Measurements from ENCODE around the gene PIGR.

Gene PIGR

DNA sequence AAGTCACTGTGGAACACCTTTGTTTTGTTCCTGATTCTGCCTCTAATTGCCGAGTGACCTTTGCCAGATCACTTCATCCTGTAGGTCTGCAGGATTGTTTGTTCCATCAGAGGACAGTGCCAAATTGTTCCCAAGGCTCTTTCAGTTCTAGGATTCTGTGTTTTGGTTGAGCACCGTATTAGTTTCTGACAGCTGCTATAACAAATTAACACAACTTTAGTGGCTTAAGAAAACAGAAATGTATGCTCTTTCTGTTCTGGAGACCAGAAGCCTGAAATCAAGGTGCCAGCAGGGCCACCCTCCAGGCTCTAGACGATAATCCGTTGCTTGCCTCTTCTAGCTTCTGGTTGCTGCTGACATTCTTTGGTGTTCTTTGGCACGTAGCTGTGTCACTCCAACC lies 3.4 kb upstream of the PIGR start:
- TF ChIP-seq, protein P1, sequence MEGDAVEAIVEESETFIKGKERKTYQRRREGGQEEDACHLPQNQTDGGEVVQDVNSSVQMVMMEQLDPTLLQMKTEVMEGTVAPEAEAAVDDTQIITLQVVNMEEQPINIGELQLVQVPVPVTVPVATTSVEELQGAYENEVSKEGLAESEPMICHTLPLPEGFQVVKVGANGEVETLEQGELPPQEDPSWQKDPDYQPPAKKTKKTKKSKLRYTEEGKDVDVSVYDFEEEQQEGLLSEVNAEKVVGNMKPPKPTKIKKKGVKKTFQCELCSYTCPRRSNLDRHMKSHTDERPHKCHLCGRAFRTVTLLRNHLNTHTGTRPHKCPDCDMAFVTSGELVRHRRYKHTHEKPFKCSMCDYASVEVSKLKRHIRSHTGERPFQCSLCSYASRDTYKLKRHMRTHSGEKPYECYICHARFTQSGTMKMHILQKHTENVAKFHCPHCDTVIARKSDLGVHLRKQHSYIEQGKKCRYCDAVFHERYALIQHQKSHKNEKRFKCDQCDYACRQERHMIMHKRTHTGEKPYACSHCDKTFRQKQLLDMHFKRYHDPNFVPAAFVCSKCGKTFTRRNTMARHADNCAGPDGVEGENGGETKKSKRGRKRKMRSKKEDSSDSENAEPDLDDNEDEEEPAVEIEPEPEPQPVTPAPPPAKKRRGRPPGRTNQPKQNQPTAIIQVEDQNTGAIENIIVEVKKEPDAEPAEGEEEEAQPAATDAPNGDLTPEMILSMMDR (IDR thresholded peaks at IDR 0.05; ENCODE audit: low read depth, low read length): no peak
- DNase-seq (ENCODE audit: low read depth in 2 of 2): no peak

DNA sequence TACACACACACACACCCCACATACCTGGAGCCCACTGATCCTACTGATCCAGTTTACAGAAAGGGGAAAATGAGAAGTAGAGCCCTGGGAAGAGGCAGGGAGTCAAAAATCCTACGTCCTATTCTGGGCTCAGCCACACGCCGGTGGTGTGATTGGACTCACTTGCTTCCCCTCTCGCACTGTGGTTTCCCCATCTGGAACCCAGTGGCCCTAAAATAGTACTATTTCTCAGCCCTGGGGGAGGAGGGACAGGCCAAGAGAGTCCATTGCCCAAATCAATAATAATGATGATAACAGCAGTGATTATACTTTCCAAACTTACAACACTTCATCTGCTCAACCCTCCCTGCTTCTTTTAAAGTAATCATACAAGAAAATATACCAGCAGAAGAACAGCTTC lies 2.9 kb upstream of the PIGR start:
- no peak overlapping the region for H3K4me3 ChIP-seq (replicated peaks in 1 of 2; ENCODE audit: low read depth in 2 of 2, low read length in 2 of 2)
- DNase-seq (ENCODE audit: low read depth in 2 of 2): no peak
- TF ChIP-seq, protein P1 (IDR thresholded peaks at IDR 0.05; ENCODE audit: low read depth, low read length): no peak

More for the DNA sequence above, 3.4 kb upstream of the PIGR start:
- H3K4me3 ChIP-seq (replicated peaks in 1 of 2; ENCODE audit: low read depth in 2 of 2, low read length in 2 of 2): no peak overlapping the region

DNA sequence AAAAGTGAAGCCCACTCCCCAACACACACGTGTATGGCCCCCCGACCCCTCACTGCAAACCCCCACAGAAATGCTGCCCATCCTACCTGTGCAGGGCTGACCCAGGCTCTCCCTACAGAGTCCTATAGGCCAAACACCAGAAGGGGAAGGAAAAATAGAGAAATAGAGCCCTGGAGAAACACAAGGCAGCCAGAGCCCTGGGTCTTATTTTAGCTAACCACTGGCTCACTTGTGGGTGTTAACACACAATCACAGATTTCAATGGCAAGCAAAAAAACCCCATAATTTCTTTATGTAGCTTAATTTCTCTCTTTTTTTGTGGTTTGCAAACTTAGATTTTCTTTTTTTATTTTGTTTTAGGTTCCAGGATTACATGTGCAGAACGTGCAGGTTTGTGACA lies 989 bp upstream of the PIGR start:
- TF ChIP-seq, protein P1 (IDR thresholded peaks at IDR 0.05; ENCODE audit: low read depth, low read length): no peak
- DNase-seq (ENCODE audit: low read depth in 2 of 2): no peak
- H3K4me3 ChIP-seq (replicated peaks in 1 of 2; ENCODE audit: low read depth in 2 of 2, low read length in 2 of 2): no peak overlapping the region

DNA sequence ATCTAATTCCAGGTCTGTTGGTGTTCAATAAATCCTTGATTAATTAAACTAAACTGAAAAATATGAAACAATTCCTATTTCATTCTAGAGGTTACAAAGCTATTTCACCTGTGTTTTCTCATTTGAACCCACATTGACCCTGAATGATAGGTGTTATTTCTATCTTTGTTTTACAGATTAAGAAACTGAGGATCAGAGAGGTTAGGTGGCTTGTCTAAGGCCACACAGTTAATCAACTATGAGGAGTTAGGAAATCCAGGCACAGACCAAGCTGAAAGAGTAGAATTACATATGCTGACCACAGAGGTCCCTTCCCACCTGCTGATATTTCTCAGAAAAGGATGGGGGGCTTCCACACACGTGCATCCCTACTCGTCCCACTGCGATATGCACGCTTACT lies 487 bp downstream of the PIGR start:
- H3K4me3 ChIP-seq (replicated peaks in 1 of 2; ENCODE audit: low read depth in 2 of 2, low read length in 2 of 2): no peak overlapping the region
- TF ChIP-seq, protein P1 (IDR thresholded peaks at IDR 0.05; ENCODE audit: low read depth, low read length): no peak
- no peak for DNase-seq (ENCODE audit: low read depth in 2 of 2)

DNA sequence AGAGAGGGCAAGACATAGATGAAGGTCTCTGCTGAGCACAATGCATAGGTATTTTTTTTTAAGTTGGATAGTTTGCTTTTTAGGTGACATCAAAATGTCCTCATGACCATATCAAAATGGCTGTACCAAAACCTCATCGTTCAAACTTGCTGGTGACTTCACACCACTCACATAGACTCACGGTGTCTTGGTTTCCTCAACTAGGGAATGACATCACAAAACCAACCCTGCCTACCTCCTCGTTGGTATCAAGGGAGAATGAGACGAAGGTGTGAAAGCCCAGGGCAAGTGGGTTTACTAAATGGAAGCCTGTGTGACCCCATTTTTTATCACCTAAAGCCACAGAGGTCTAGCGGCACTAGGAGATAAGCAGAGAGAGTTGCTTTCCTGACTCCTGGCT lies 1.6 kb downstream of the PIGR start:
- no peak overlapping the region for H3K4me3 ChIP-seq (replicated peaks in 1 of 2; ENCODE audit: low read depth in 2 of 2, low read length in 2 of 2)
- DNase-seq (ENCODE audit: low read depth in 2 of 2): no peak
- TF ChIP-seq, protein P1 (IDR thresholded peaks at IDR 0.05; ENCODE audit: low read depth, low read length): no peak

DNA sequence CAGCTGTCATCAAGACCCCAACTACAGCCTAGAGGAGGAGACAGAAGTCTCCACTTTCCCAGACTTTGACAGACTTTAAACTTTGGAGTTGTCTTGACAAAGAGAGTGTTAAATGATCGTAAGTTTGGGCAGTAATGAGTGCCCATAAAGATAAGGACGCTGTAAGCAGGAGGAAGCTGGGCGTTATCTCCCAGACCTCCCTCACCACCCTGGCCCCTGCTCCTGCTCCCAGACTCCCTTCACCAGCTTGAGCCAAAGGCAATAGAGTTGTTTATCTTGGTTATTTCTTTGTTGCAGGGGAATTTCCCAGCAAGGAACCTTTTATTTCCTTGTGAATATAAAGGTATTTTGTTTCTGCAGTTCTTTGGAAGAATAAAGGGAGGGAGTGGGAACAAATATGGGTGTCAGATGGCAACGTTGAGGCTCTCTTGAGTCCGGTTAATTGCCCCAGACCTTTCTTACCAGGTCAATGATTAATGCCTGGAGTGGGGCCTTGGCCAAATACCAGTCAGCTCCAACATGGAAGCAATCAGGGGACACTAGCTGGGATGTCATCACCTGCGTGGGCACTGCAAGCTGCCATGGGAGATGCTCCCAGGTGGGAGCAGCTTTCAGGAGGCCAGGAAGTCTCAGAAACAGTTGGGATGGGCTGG lies 4.4 kb downstream of the PIGR start:
- H3K4me3 ChIP-seq (replicated peaks in 1 of 2; ENCODE audit: low read depth in 2 of 2, low read length in 2 of 2): no peak overlapping the region
- TF ChIP-seq, protein P1 (IDR thresholded peaks at IDR 0.05; ENCODE audit: low read depth, low read length): no peak
- peak in 1 of 2 donors; percentile 10 for DNase-seq (ENCODE audit: low read depth in 2 of 2)

DNA sequence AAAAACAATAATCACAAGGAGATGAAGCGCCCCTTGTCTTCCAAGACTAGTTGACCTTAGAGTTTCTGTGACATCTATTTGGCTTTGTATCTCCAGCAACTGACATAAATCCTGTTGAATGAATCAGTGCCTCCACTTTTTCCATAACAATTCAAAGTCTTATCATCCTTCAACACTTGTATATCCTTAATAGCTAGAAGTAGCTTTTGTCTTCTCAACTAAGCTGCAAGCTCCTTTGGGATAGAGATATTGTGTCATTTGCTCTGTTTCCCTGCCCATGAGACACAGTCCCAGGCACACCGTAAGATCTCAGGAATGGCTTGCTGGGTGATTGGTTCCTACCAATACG lies 5.7 kb downstream of the PIGR start:
- H3K4me3 ChIP-seq (replicated peaks in 1 of 2; ENCODE audit: low read depth in 2 of 2, low read length in 2 of 2): no peak overlapping the region
- TF ChIP-seq, protein P1 (IDR thresholded peaks at IDR 0.05; ENCODE audit: low read depth, low read length): no peak
- DNase-seq (ENCODE audit: low read depth in 2 of 2): peak in 1 of 2 donors; percentile 10

Measured in cardiac fibroblast (primary cell).